ENCODE data around the gene SORCS2.

Gene SORCS2

DNA sequence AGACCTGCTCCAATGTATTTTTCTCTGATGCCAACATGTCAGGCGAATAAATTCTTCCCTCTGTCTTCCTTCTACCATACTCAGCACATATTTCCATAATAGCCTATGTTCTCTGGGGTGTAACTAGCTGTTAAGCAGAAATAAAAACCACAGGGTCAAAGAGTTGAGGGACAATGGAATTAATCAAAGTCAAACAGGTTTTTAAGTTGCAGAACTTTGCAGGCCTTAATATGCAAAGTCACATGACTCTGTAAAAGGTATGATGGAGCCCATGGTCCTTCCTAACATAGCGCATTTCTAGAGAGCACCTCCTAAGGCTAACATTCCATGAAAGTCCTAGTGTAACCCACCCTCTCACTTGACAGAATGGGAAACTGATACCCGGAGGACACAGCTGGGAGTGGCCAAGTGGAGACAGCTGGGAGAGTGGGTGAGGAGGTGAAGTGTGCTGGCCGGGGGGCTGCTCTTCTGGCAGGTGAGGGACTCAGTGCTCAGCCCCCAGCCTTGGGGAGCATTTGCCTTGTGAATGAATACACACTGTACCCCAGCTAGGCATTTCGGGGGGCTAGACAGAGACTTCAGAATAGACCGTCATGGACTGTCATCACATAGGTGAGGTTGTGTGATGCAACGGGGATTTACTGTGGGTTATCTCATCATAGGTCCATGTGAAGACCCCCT is 8.4 kb upstream of the SORCS2 start:
- in situ Hi-C loops (cut with HindIII; ENCODE audit: low pct_ligation_motif_present, low sequenced_read_pairs), result no loop called here
- Histone ChIP-seq H3K36me3 (replicated peaks) (no peaks in the 10 kb centered on the region), H3K27ac (no peak overlapping the region)

DNA sequence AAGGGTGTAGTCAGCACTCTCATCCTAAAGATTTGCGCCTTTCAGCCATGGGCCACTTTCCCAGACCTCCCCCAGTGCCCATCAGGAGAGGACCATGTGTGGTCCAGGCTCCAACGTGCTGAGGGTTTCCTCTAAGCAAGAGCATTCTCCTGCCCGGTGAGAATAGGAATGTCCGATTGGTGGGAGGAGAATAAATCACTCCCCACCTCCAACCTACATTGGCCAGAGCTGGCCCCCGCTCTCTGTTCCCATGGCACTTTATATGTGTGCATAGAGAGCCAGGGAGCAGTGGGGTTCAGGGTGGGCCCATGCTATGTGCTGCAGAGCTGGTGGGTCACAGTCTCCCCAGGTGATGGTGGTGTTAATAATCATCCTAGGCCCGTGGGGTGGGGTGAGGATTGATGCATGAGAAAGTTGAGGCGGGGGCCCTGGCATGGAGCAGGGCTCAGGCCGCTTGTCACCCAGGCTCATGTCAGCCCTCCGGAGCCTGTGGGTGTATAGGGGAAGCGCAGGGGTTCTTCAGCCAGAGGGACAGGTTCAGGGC is 6.8 kb upstream of the SORCS2 start:
- in situ Hi-C loops (cut with HindIII; ENCODE audit: low pct_ligation_motif_present, low sequenced_read_pairs), result no loop called here
- peaks cover 17% of the 10 kb centered on the region for H3K27me3 ChIP-seq (replicated peaks)
- TF ChIP-seq, protein P1, sequence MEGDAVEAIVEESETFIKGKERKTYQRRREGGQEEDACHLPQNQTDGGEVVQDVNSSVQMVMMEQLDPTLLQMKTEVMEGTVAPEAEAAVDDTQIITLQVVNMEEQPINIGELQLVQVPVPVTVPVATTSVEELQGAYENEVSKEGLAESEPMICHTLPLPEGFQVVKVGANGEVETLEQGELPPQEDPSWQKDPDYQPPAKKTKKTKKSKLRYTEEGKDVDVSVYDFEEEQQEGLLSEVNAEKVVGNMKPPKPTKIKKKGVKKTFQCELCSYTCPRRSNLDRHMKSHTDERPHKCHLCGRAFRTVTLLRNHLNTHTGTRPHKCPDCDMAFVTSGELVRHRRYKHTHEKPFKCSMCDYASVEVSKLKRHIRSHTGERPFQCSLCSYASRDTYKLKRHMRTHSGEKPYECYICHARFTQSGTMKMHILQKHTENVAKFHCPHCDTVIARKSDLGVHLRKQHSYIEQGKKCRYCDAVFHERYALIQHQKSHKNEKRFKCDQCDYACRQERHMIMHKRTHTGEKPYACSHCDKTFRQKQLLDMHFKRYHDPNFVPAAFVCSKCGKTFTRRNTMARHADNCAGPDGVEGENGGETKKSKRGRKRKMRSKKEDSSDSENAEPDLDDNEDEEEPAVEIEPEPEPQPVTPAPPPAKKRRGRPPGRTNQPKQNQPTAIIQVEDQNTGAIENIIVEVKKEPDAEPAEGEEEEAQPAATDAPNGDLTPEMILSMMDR (IDR thresholded peaks at IDR 0.05; ENCODE audit: low read depth, low read length, missing control alignments), result no peak

More for the DNA sequence above, 8.4 kb upstream of the SORCS2 start:
- TF ChIP-seq, protein P1 (IDR thresholded peaks at IDR 0.05; ENCODE audit: low read depth, low read length, missing control alignments), result no peak
- no peak for DNase-seq
- Histone ChIP-seq H3K27me3 (replicated peaks) (peaks cover 8% of the 10 kb centered on the region), H3K4me3 (ENCODE audit: low read depth, low read length) (no peak overlapping the region)

DNA sequence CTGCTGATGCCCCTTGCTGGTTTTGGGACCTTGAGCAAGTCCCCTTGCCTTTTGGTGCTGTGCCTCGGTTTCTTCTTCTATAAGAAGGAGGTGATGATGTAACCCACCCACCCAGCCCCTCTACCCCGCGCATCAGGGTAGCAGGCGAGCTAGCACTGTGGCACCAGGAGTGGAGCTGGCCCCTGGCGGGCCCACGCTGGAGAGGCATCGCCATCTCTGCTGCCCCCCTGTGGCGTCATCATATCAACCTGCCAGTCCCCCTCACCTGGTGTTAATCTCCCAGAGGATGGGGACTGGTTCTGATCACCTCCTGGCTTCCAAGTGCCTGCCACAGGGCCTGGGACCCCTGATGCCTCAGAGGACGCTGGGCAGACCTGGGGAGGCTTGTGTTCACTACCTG is 6.3 kb upstream of the SORCS2 start:
- TF ChIP-seq, protein P1 (IDR thresholded peaks at IDR 0.05; ENCODE audit: low read depth, low read length, missing control alignments), result peak; percentile 57
- Histone ChIP-seq H3K36me3 (replicated peaks) (no peaks in the 10 kb centered on the region), H3K4me3 (ENCODE audit: low read depth, low read length) (no peak overlapping the region), H3K27me3 (replicated peaks) (peaks cover 19% of the 10 kb centered on the region), H3K27ac (no peak overlapping the region)
- in situ Hi-C loops (cut with HindIII; ENCODE audit: low pct_ligation_motif_present, low sequenced_read_pairs), result no loop called here
- DNase-seq, result no peak

More for the DNA sequence above, 6.8 kb upstream of the SORCS2 start:
- no peak overlapping the region for H3K27ac ChIP-seq
- no peak for DNase-seq
- no peaks in the 10 kb centered on the region for H3K36me3 ChIP-seq (replicated peaks)
- H3K4me3 ChIP-seq (ENCODE audit: low read depth, low read length), result no peak overlapping the region

DNA sequence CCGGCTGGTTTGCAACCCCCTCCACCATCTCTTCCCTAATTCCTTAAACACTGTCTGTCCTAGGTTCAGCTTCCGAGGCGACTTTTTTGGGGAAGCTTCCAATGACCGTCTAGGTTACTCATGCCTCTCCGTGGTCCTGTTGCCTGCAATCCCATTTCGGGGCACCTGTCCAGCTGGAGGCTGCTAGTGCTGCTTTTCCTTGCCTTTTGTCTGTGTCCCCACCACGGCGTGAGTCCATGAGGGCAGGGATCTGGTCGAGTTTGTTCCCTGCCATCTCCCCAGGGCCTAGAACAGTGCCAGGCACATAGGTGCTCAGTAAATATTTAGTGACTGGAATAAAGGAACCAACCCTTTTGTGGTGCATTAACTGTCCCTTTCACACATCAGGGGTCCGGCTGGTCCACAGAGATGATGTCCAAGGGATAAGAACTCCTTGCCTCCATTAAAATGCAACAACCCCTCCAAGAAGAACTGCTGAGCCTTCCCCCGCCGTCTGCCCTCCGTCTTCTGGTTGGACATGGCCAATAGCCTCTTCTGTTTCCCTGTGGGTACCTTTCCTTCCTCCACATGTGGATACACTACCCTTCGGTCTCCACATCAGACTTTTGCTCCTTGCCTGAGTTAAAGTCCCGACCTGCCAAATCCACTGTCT is 5.7 kb upstream of the SORCS2 start:
- TF ChIP-seq, protein P1 (IDR thresholded peaks at IDR 0.05; ENCODE audit: low read depth, low read length, missing control alignments), result no peak
- in situ Hi-C loops (cut with HindIII; ENCODE audit: low pct_ligation_motif_present, low sequenced_read_pairs), result no loop called here
- Histone ChIP-seq H3K27ac (no peak overlapping the region), H3K27me3 (replicated peaks) (peaks cover 24% of the 10 kb centered on the region), H3K36me3 (replicated peaks) (no peaks in the 10 kb centered on the region), H3K4me3 (ENCODE audit: low read depth, low read length) (no peak overlapping the region)
- no peak for DNase-seq

DNA sequence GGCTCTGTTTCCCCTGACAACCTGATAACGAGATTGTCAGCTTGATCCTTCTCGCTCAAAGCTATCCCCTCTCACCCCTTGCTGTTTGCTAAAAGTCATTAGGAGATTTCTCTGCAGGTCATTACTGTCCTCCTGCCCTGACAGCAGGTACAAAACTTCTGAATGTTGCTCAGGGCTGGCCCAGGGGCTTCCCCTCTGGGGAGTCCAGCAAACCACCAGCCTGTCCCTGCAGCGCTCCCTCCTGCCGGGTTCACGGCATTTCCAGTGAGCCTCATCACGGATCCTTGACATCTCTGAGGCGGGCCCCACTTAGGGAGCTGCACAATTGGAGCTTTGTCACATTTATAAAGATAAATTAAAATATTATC is 5.2 kb upstream of the SORCS2 start:
- TF ChIP-seq, protein P1 (IDR thresholded peaks at IDR 0.05; ENCODE audit: low read depth, low read length, missing control alignments), result peak; percentile 28
- H3K4me3 ChIP-seq (ENCODE audit: low read depth, low read length), result no peak overlapping the region
- H3K27ac ChIP-seq, result no peak overlapping the region
- H3K27me3 ChIP-seq (replicated peaks), result peaks cover 24% of the 10 kb centered on the region
- H3K36me3 ChIP-seq (replicated peaks), result no peaks in the 10 kb centered on the region
- no peak for DNase-seq
- in situ Hi-C loops (cut with HindIII; ENCODE audit: low pct_ligation_motif_present, low sequenced_read_pairs), result no loop called here

Data from brain microvascular endothelial cell (primary cell).